SK-N-DZ (cell line): ENCODE measurements around the gene EGFL8. TPM values are rescaled to one million over a fixed set of nuclear protein-coding genes. Genes with fewer than 3 reads are reported as not detected.
"Not testable (repeated sequence)": the region's sequence is repeated elsewhere in the genome, so short reads cannot be mapped to it uniquely, and the experiment has no call there.

Source experiments
- DNase-seq: peaks from one replicate; pipeline ENCODE4 v3.0.0-alpha.2; 2015; ENCODE audit warnings: low spot score
- polyA plus RNA-seq, 2 experiments: library from polyadenylated mRNA; depleted of rRNA; stranded (reverse); fragments of >200 nt; gene quantifications; 2 replicates each; pipeline ENCODE4 v1.2.3, GENCODE V29; 2014

EGFL8 gene
- 5.8 and 7.3 TPM in 2 replicates for polyA plus RNA-seq (2014; cell fraction: cytosol; rRNA removed)
- polyA plus RNA-seq (2014; cell fraction: nucleus; rRNA removed): 56.1 and 73.5 TPM in 2 replicates

GRCh38 chr6:32164295-32164694 lies at the start of gene EGFL8:
Gene EGFL8, plus strand, starts transcription at chr6:32164595. Its CDS starts 1,571 bp downstream, at chr6:32166166.
- no peak for DNase-seq

GRCh38 chr6:32114796-32115195 lies 49.6 kb upstream of the EGFL8 start:
- DNase-seq: no peak

- no peak for DNase-seq
Observed at GRCh38 chr6:32115623-32116022, 48.8 kb upstream of the EGFL8 start.

GRCh38 chr6:32116674-32117073 lies 47.7 kb upstream of the EGFL8 start:
- no peak for DNase-seq

- DNase-seq: no peak
Observed at GRCh38 chr6:32117461-32117860, 46.9 kb upstream of the EGFL8 start.

- peak; percentile 73 for DNase-seq
Observed at GRCh38 chr6:32118782-32119628, 45.4 kb upstream of the EGFL8 start.

- no peak for DNase-seq
Observed at GRCh38 chr6:32120573-32121059, 43.8 kb upstream of the EGFL8 start.

- no peak for DNase-seq
Observed at GRCh38 chr6:32123681-32124080, 40.7 kb upstream of the EGFL8 start.

GRCh38 chr6:32126880-32127279 lies 37.5 kb upstream of the EGFL8 start:
- no peak for DNase-seq

- no peak for DNase-seq
Observed at GRCh38 chr6:32127409-32127716, 37.0 kb upstream of the EGFL8 start.

GRCh38 chr6:32127717-32128592 lies 36.4 kb upstream of the EGFL8 start, which contains the start of gene ATF6B:
Gene ATF6B, minus strand, starts transcription at chr6:32128246. Its CDS starts 39 bp downstream, at chr6:32128207.
- DNase-seq: peak; percentile 100

GRCh38 chr6:32128751-32129296 lies 35.6 kb upstream of the EGFL8 start:
- DNase-seq: no peak

GRCh38 chr6:32129297-32130088 lies 34.9 kb upstream of the EGFL8 start:
- no peak for DNase-seq

- DNase-seq: no peak
Observed at GRCh38 chr6:32131439-32131948, 32.9 kb upstream of the EGFL8 start.

GRCh38 chr6:32132110-32132509 lies 32.3 kb upstream of the EGFL8 start:
- no peak for DNase-seq

- no peak for DNase-seq
Observed at GRCh38 chr6:32133786-32134185, 30.6 kb upstream of the EGFL8 start.

- DNase-seq: no peak
Observed at GRCh38 chr6:32137454-32137853, 26.9 kb upstream of the EGFL8 start.

GRCh38 chr6:32139590-32139989 lies 24.8 kb upstream of the EGFL8 start:
- DNase-seq: no peak

- DNase-seq: no peak
Observed at GRCh38 chr6:32140420-32141046, 23.9 kb upstream of the EGFL8 start.

- not testable (repeated sequence) for DNase-seq
Observed at GRCh38 chr6:32144238-32144637, 20.2 kb upstream of the EGFL8 start.
